SK-MEL-5 (cell line): ENCODE data around the gene HIVEP2. TPM values are rescaled to one million over a fixed set of nuclear protein-coding genes. Genes with fewer than 3 reads are reported as not detected.

Experiments
- DNase-seq: peaks from one replicate; pipeline ENCODE4 v3.0.0-alpha.2; 2016; ENCODE audit warnings: low read depth, low spot score
- in situ Hi-C: cut with HindIII; loops from 2 replicates; pipeline ENCODE4 v1.10.0; 2016; ENCODE audit warnings: low sequenced_read_pairs, high pct_unique_total_duplicates, low pct_unique_long_range_greater_than_20kb
- total RNA-seq: library from RNA; depleted of rRNA; stranded (reverse); fragments of >200 nt; shearing (Covaris generic); gene quantifications from 2 replicates; pipeline ENCODE4 v1.2.3, GENCODE V29; 2014

HIVEP2 gene
- total RNA-seq, 1 experiment from 2014 or later: 6.4 TPM

GRCh38 chr6:142842418-142843261, 102.3 kb downstream of the HIVEP2 start:
- peak; percentile 32 for DNase-seq
- in situ Hi-C loops: no loop called here

- in situ Hi-C loops: no loop called here
- DNase-seq: no peak
Observed at GRCh38 chr6:142841915-142842314, 103.1 kb downstream of the HIVEP2 start.

- peak; percentile 50 for DNase-seq
- in situ Hi-C loops: no loop called here
Observed at GRCh38 chr6:142839686-142840040, 105.3 kb downstream of the HIVEP2 start.

- DNase-seq: no peak
- in situ Hi-C loops: no loop called here
Observed at GRCh38 chr6:142838821-142839685, 105.9 kb downstream of the HIVEP2 start.

GRCh38 chr6:142835787-142836535, 109.0 kb downstream of the HIVEP2 start:
- in situ Hi-C loops: no loop called here
- no peak for DNase-seq

- DNase-seq: no peak
- in situ Hi-C loops: no loop called here
Observed at GRCh38 chr6:142834853-142835252, 110.1 kb downstream of the HIVEP2 start.

GRCh38 chr6:142833798-142834197, 111.2 kb downstream of the HIVEP2 start:
- in situ Hi-C loops: no loop called here

GRCh38 chr6:142833054-142833453, 111.9 kb downstream of the HIVEP2 start:
- no peak for DNase-seq

More at GRCh38 chr6:142833798-142834197, 111.2 kb downstream of the HIVEP2 start:
- no peak for DNase-seq

GRCh38 chr6:142830807-142831206, 114.2 kb downstream of the HIVEP2 start:
- DNase-seq: no peak
- in situ Hi-C loops: no loop called here

More at GRCh38 chr6:142833054-142833453, 111.9 kb downstream of the HIVEP2 start:
- in situ Hi-C loops: no loop called here

- no peak for DNase-seq
- in situ Hi-C loops: no loop called here
Observed at GRCh38 chr6:142830116-142830710, 114.8 kb downstream of the HIVEP2 start.

- no peak for DNase-seq
- in situ Hi-C loops: no loop called here
Observed at GRCh38 chr6:142829556-142829955, 115.4 kb downstream of the HIVEP2 start.

GRCh38 chr6:142827991-142828390, 117.0 kb downstream of the HIVEP2 start:
- in situ Hi-C loops: no loop called here

GRCh38 chr6:142827369-142827768, 117.6 kb downstream of the HIVEP2 start:
- in situ Hi-C loops: no loop called here
- no peak for DNase-seq

More at GRCh38 chr6:142827991-142828390, 117.0 kb downstream of the HIVEP2 start:
- DNase-seq: no peak

GRCh38 chr6:142825760-142826159, 119.2 kb downstream of the HIVEP2 start:
- in situ Hi-C loops: no loop called here
- DNase-seq: no peak

GRCh38 chr6:142824426-142824825, 120.5 kb downstream of the HIVEP2 start:
- no peak for DNase-seq
- in situ Hi-C loops: no loop called here

- no peak for DNase-seq
- in situ Hi-C loops: no loop called here
Observed at GRCh38 chr6:142823256-142823902, 121.6 kb downstream of the HIVEP2 start.

- in situ Hi-C loops: no loop called here
- peak; percentile 63 for DNase-seq
Observed at GRCh38 chr6:142822842-142823241, 122.1 kb downstream of the HIVEP2 start.
